ENCODE results near the gene SH3D19.
"Not testable (repeated sequence)": the region's sequence is repeated elsewhere in the genome, so short reads cannot be mapped to it uniquely, and the experiment has no call there.

Gene SH3D19

GRCh38 chr4:151150821-151151580, 174.4 kb downstream of the SH3D19 start:
- DNase-seq (ENCODE audit: low read depth), result no peak

- DNase-seq (ENCODE audit: low read depth), result no peak
These were observed 177.1 kb downstream of the SH3D19 start for GRCh38 chr4:151148261-151148660.

GRCh38 chr4:151147000-151147399, 178.4 kb downstream of the SH3D19 start:
- DNase-seq (ENCODE audit: low read depth), result no peak

- DNase-seq (ENCODE audit: low read depth), result no peak
These were observed 180.9 kb downstream of the SH3D19 start for GRCh38 chr4:151144329-151145072.

- no peak for DNase-seq (ENCODE audit: low read depth)
These were observed 181.6 kb downstream of the SH3D19 start for GRCh38 chr4:151143811-151144210.

GRCh38 chr4:151143162-151143561, 182.2 kb downstream of the SH3D19 start:
- DNase-seq (ENCODE audit: low read depth), result no peak

- DNase-seq (ENCODE audit: low read depth), result no peak
These were observed 182.6 kb downstream of the SH3D19 start for GRCh38 chr4:151142758-151143157.

- DNase-seq (ENCODE audit: low read depth), result no peak
These were observed 185.6 kb downstream of the SH3D19 start for GRCh38 chr4:151139814-151140213.

- not testable (repeated sequence) for DNase-seq (ENCODE audit: low read depth)
These were observed 189.4 kb downstream of the SH3D19 start for GRCh38 chr4:151136048-151136447.

- no peak for DNase-seq (ENCODE audit: low read depth)
These were observed 192.1 kb downstream of the SH3D19 start for GRCh38 chr4:151133311-151133710.

GRCh38 chr4:151129796-151130195, 195.6 kb downstream of the SH3D19 start:
- no peak for DNase-seq (ENCODE audit: low read depth)

GRCh38 chr4:151117371-151117962, 207.9 kb downstream of the SH3D19 start:
- DNase-seq (ENCODE audit: low read depth), result no peak

GRCh38 chr4:151114986-151115385, 210.4 kb downstream of the SH3D19 start:
- no peak for DNase-seq (ENCODE audit: low read depth)

- no peak for DNase-seq (ENCODE audit: low read depth)
These were observed 211.1 kb downstream of the SH3D19 start for GRCh38 chr4:151114338-151114737.

GRCh38 chr4:151110236-151110635, 215.2 kb downstream of the SH3D19 start:
- no peak for DNase-seq (ENCODE audit: low read depth)

GRCh38 chr4:151107063-151107462, 218.3 kb downstream of the SH3D19 start:
- no peak for DNase-seq (ENCODE audit: low read depth)

GRCh38 chr4:151105454-151106032, 219.9 kb downstream of the SH3D19 start:
- no peak for DNase-seq (ENCODE audit: low read depth)

GRCh38 chr4:151104621-151105020, 220.8 kb downstream of the SH3D19 start:
- no peak for DNase-seq (ENCODE audit: low read depth)

- no peak for DNase-seq (ENCODE audit: low read depth)
These were observed 221.6 kb downstream of the SH3D19 start for GRCh38 chr4:151103758-151104157.

GRCh38 chr4:151100531-151100930, 224.9 kb downstream of the SH3D19 start:
- no peak for DNase-seq (ENCODE audit: low read depth)

- no peak for DNase-seq (ENCODE audit: low read depth)
These were observed 225.4 kb downstream of the SH3D19 start for GRCh38 chr4:151099976-151100417.

- DNase-seq (ENCODE audit: low read depth), result peak; percentile 96
These were observed 226.0 kb downstream of the SH3D19 start, which contains the start of gene RPS3A for GRCh38 chr4:151099229-151099975. TSS of gene RPS3A (plus strand) at chr4:151099628. CDS start at chr4:151099653, 25 bp downstream.

Measured in activated gamma-delta T cell treated with anti-CD3 and anti-CD28 coated beads, Interleukin-2, amount 50 U/mL, for 16 hours (primary cell).